ENCODE measurements around the gene TRAPPC5.

Gene TRAPPC5

GRCh38 chr19:7676376-7676775 lies 4.3 kb upstream of the TRAPPC5 start:
- no peak for DNase-seq (ENCODE audit: low read depth in 2 of 2)

GRCh38 chr19:7676854-7677253 lies 3.8 kb upstream of the TRAPPC5 start, which contains the start of gene MCEMP1:
Gene MCEMP1 (plus strand): TSS chr19:7677090. CDS start chr19:7677121, 31 bp downstream.
- DNase-seq (ENCODE audit: low read depth in 2 of 2) = no peak

GRCh38 chr19:7677669-7678311 lies 2.8 kb upstream of the TRAPPC5 start:
- DNase-seq (ENCODE audit: low read depth in 2 of 2) = no peak

- peak; percentile 46 to 57 for DNase-seq (ENCODE audit: low read depth in 2 of 2)
Observed at GRCh38 chr19:7678971-7679751, 1.5 kb upstream of the TRAPPC5 start.

GRCh38 chr19:7679771-7680605 lies 645 bp upstream of the TRAPPC5 start:
- no peak for DNase-seq (ENCODE audit: low read depth in 2 of 2)

GRCh38 chr19:7681340-7682174 lies 924 bp downstream of the TRAPPC5 start:
- peak; percentile 82 to 87 for DNase-seq (ENCODE audit: low read depth in 2 of 2)

- no peak for DNase-seq (ENCODE audit: low read depth in 2 of 2)
Observed at GRCh38 chr19:7682175-7682855, 1.7 kb downstream of the TRAPPC5 start.

GRCh38 chr19:7685546-7686445 lies 5.2 kb downstream of the TRAPPC5 start:
- DNase-seq (ENCODE audit: low read depth in 2 of 2) = no peak

- no peak for DNase-seq (ENCODE audit: low read depth in 2 of 2)
Observed at GRCh38 chr19:7687177-7687576, 6.5 kb downstream of the TRAPPC5 start.

- no peak for DNase-seq (ENCODE audit: low read depth in 2 of 2)
Observed at GRCh38 chr19:7689165-7689564, 8.5 kb downstream of the TRAPPC5 start.

GRCh38 chr19:7690779-7691258 lies 10.2 kb downstream of the TRAPPC5 start:
- DNase-seq (ENCODE audit: low read depth in 2 of 2) = no peak

GRCh38 chr19:7691497-7691896 lies 10.9 kb downstream of the TRAPPC5 start:
- DNase-seq (ENCODE audit: low read depth in 2 of 2) = no peak

- DNase-seq (ENCODE audit: low read depth in 2 of 2) = no peak
Observed at GRCh38 chr19:7692417-7693088, 11.9 kb downstream of the TRAPPC5 start.

GRCh38 chr19:7694499-7694898 lies 13.9 kb downstream of the TRAPPC5 start:
- no peak for DNase-seq (ENCODE audit: low read depth in 2 of 2)

GRCh38 chr19:7697721-7698287 lies 17.2 kb downstream of the TRAPPC5 start:
- no peak for DNase-seq (ENCODE audit: low read depth in 2 of 2)

GRCh38 chr19:7698583-7698982 lies 17.9 kb downstream of the TRAPPC5 start:
- DNase-seq (ENCODE audit: low read depth in 2 of 2) = no peak

- no peak for DNase-seq (ENCODE audit: low read depth in 2 of 2)
Observed at GRCh38 chr19:7699003-7699402, 18.4 kb downstream of the TRAPPC5 start.

Data from stimulated activated CD4-positive, alpha-beta T cell treated with anti-CD3 and anti-CD28 coated beads, Interleukin-4, amount 100 ng/mL, for 48 hours (primary cell).